IMR-90 (cell line): Measurements from ENCODE around the gene DYSF. TPM values are rescaled to one million over a fixed set of nuclear protein-coding genes. Genes with fewer than 3 reads are reported as not detected.

Experiments used
- ATAC-seq: fragments of 200-7000 bp; cut with Tn5 transposase; 2 replicates; pipeline ENCODE4 v1.9.1; 2020; ENCODE audit warnings: low read depth, mild to moderate bottlenecking, moderate library complexity
- BruUV-seq: library from RNA; stranded (reverse); fragments of 400-500 nt; replicated peaks from 2 replicates; lab custom pipeline; 2021; lab: Mats Ljungman, UMichigan
- CTCF ChIA-PET: fragments of 300-600 bp; formaldehyde crosslinking; extraction: SDS; loops from one replicate; lab custom pipeline; 2021; ENCODE audit warnings: antibody characterized with exemption; lab: Yijun Ruan, JAX
- POLR2A ChIA-PET: fragments of 300-600 bp; sonication (Branson Sonifier 250); formaldehyde crosslinking; loops from one replicate; lab custom pipeline; 2022; ENCODE audit warnings: antibody characterized with exemption; ENCODE audit not compliant: unreplicated experiment; lab: Charles Lee
- DNase-seq: peaks from one replicate; pipeline ENCODE4 v3.0.0; 2013
- H2AFZ ChIP-seq: replicated peaks from 2 replicates; pipeline ENCODE3; 2013; ENCODE audit warnings: low read length, mild to moderate bottlenecking; ENCODE audit not compliant: poor library complexity
- H2AK5ac ChIP-seq: 2 replicates; pipeline ENCODE4 v1.6.1; 2013; ENCODE audit warnings: low read depth, low read length, inconsistent platforms
- H2AK9ac ChIP-seq: replicated peaks from 2 replicates; pipeline ENCODE3; 2013; ENCODE audit warnings: mild to moderate bottlenecking, low read depth, low read length, moderate library complexity; ENCODE audit not compliant: poor library complexity
- H2BK120ac ChIP-seq: 2 replicates; pipeline ENCODE4 v1.6.1; 2013; ENCODE audit warnings: low read depth, low read length, inconsistent platforms
- H2BK15ac ChIP-seq: 3 replicates; pipeline ENCODE4 v1.6.1; 2013; ENCODE audit warnings: low read depth, low read length, inconsistent platforms
- H2BK20ac ChIP-seq: 2 replicates; pipeline ENCODE4 v1.6.1; 2013; ENCODE audit warnings: low read depth, mild to moderate bottlenecking, inconsistent platforms, low read length, moderate library complexity
- H2BK5ac ChIP-seq: 2 replicates; pipeline ENCODE4 v1.6.1; 2013; ENCODE audit warnings: mild to moderate bottlenecking, low read depth, low read length, inconsistent platforms; ENCODE audit not compliant: poor library complexity, severe bottlenecking
- H3K14ac ChIP-seq: replicated peaks from 2 replicates; pipeline ENCODE4 v1.6.1; 2013; ENCODE audit warnings: low read depth, low read length, inconsistent platforms
- H3K18ac ChIP-seq: 2 replicates; pipeline ENCODE4 v1.6.1; 2013; ENCODE audit warnings: low read depth, low read length, control low read depth
- H3K23ac ChIP-seq: 2 replicates; pipeline ENCODE4 v1.6.1; 2013; ENCODE audit warnings: low read depth, low read length, inconsistent platforms
- H3K27ac ChIP-seq: 2 replicates; pipeline ENCODE4 v1.5.1; 2013; ENCODE audit warnings: mild to moderate bottlenecking, control low read depth, low read length; ENCODE audit not compliant: insufficient read depth
- H3K27me3 ChIP-seq: 2 replicates; pipeline ENCODE4 v1.6.1; 2013; ENCODE audit warnings: low read length; ENCODE audit not compliant: control insufficient read depth, insufficient read depth
- H3K36me3 ChIP-seq: 2 replicates; pipeline ENCODE4 v1.6.1; 2013; ENCODE audit warnings: low read length, mixed read lengths; ENCODE audit not compliant: control insufficient read depth, insufficient read depth
- H3K4ac ChIP-seq: 2 replicates; pipeline ENCODE4 v1.6.1; 2013; ENCODE audit warnings: low read depth, low read length, inconsistent platforms
- H3K4me1 ChIP-seq: 2 replicates; pipeline ENCODE4 v1.6.1; 2013; ENCODE audit warnings: low read length, mixed read lengths; ENCODE audit not compliant: control insufficient read depth, insufficient read depth
- H3K4me2 ChIP-seq: 2 replicates; pipeline ENCODE4 v1.6.1; 2013; ENCODE audit warnings: low read depth, mild to moderate bottlenecking, control low read depth, low read length, moderate library complexity
- H3K4me3 ChIP-seq: 2 replicates; pipeline ENCODE4 v1.5.1; 2013; ENCODE audit warnings: low read depth, mild to moderate bottlenecking, control low read depth, low read length, moderate library complexity; ENCODE audit not compliant: insufficient read depth
- H3K56ac ChIP-seq: 2 replicates; pipeline ENCODE4 v1.6.1; 2013; ENCODE audit warnings: low read length, inconsistent platforms; ENCODE audit not compliant: insufficient read depth; ENCODE audit errors: extremely low read depth
- H3K79me1 ChIP-seq, 2 experiments: 2 replicates each; pipeline ENCODE4 v1.6.1; 2013; ENCODE audit warnings: low read length in 2 of 2, inconsistent platforms in 1 of 2, low read depth in 1 of 2
- H3K9ac ChIP-seq: 2 replicates; pipeline ENCODE4 v1.6.1; 2013; ENCODE audit warnings: low read depth, low read length, control low read depth
- H3K9me1 ChIP-seq: 2 replicates; pipeline ENCODE4 v1.6.1; 2013; ENCODE audit warnings: low read length, inconsistent platforms; ENCODE audit not compliant: insufficient read depth
- H3K9me3 ChIP-seq: 2 replicates; pipeline ENCODE4 v1.6.1; 2013; ENCODE audit warnings: low read length; ENCODE audit not compliant: control insufficient read depth, insufficient read depth
- H4K20me1 ChIP-seq: 2 replicates; pipeline ENCODE4 v1.6.1; 2013; ENCODE audit warnings: low read length, inconsistent platforms; ENCODE audit not compliant: insufficient read depth
- H4K5ac ChIP-seq: 2 replicates; pipeline ENCODE4 v1.6.1; 2013; ENCODE audit warnings: mild to moderate bottlenecking, low read depth, low read length, control low read depth
- H4K8ac ChIP-seq, 2 experiments: 2 replicates each; pipeline ENCODE4 v1.6.1; 2013; ENCODE audit warnings: low read depth in 2 of 2, low read length in 2 of 2, control low read depth in 1 of 2, inconsistent platforms in 1 of 2
- H4K91ac ChIP-seq: 2 replicates; pipeline ENCODE4 v1.6.1; 2013; ENCODE audit warnings: low read depth, low read length, inconsistent platforms; ENCODE audit not compliant: insufficient read depth
- CHD1 ChIP-seq: IDR thresholded peaks from 2 replicates; pipeline ENCODE4 v1.6.1; 2012; ENCODE audit warnings: low read depth, low read length, improper control_type of control experiment
- CTCF ChIP-seq: conservative IDR thresholded peaks from 2 replicates; pipeline ENCODE4 v1.5.1; 2012; ENCODE audit warnings: mild to moderate bottlenecking, low read depth, low read length, improper control_type of control experiment
- FOS ChIP-seq: fragments of 150-350 bp; IDR thresholded peaks from 2 replicates; pipeline ENCODE4 v1.6.1; 2016; ENCODE audit warnings: low read depth, low read length
- MAFK ChIP-seq: IDR thresholded peaks from 2 replicates; pipeline ENCODE4 v1.6.1; 2012; ENCODE audit warnings: low read depth, low read length, improper control_type of control experiment
- NFE2L2 ChIP-seq: fragments of 150-350 bp; IDR thresholded peaks from 2 replicates; pipeline ENCODE4 v1.6.1; 2016; ENCODE audit warnings: low read depth, mild to moderate bottlenecking, low read length
- RAD21 ChIP-seq: IDR thresholded peaks from 2 replicates; pipeline ENCODE4 v1.6.1; 2012; ENCODE audit warnings: low read length, improper control_type of control experiment
- RFX5 ChIP-seq: IDR thresholded peaks from 2 replicates; pipeline ENCODE4 v1.8.0; 2012; ENCODE audit warnings: low read depth, mild to moderate bottlenecking, low read length, moderate library complexity
- SMC3 ChIP-seq: fragments of 150-350 bp; IDR thresholded peaks from 2 replicates; pipeline ENCODE4 v1.6.1; 2016; ENCODE audit warnings: low read depth, mild to moderate bottlenecking, antibody characterized with exemption, low read length, moderate library complexity
- WGBS, 2 experiments: methylation state at CpG; one replicate each; pipeline versions ENCODE4 v1.1.5 to v1.1.7; 2013; ENCODE audit warnings: missing lambda C conversion rate in 2 of 2; ENCODE audit not compliant: insufficient read length in 1 of 2; ENCODE audit errors: extremely low coverage in 2 of 2; 5-methylcytosine and 5-hydroxymethylcytosine counted together
- dilution Hi-C: fragments of 300-500 bp; cut with HindIII; formaldehyde crosslinking; loops from one replicate; pipeline ENCODE4 v1.14.3; 2018; ENCODE audit warnings: low sequenced_read_pairs; ENCODE audit not compliant: unreplicated experiment
- in situ Hi-C: fragments of 300-500 bp; cut with MboI; formaldehyde crosslinking; loops from 3 replicates; pipeline ENCODE4 v1.14.3; 2019; ENCODE audit warnings: low sequenced_read_pairs, inconsistent platforms, mixed read lengths
- intact Hi-C: fragments of 100-400 bp; cut with micrococcal nuclease; formaldehyde crosslinking; loops from 2 replicates; pipeline ENCODE4 v1.10.0; 2022
- polyA plus RNA-seq, 3 experiments: library from polyadenylated mRNA; depleted of rRNA; stranded (reverse); fragments of >200 nt; gene quantifications; 2 replicates each; pipeline ENCODE4 v1.2.3, GENCODE V29; 2012; ENCODE audit warnings: low replicate concordance in 1 of 3
- total RNA-seq: library from RNA; depleted of rRNA; stranded (reverse); fragments of >200 nt; gene quantifications from 2 replicates; pipeline ENCODE4 v1.2.3, GENCODE V29; 2012
- TF ChIP-seq, protein P1 (sequence below): fragments of 150-350 bp; IDR thresholded peaks from 2 replicates; pipeline ENCODE4 v1.6.1; 2017; ENCODE audit warnings: mild to moderate bottlenecking, antibody characterized with exemption, low read length, low read depth
- TF ChIP-seq, protein P2 (sequence below): fragments of 150-350 bp; IDR thresholded peaks from 2 replicates; pipeline ENCODE4 v1.6.1; 2016; ENCODE audit warnings: low read depth, mild to moderate bottlenecking, low read length, moderate library complexity, borderline replicate concordance

DYSF gene
- total and polyA plus RNA-seq, 2 of the 4 experiments (the other 2 are of a cell fraction) = 0.09 to 0.18 TPM

- no peak overlapping the region for H4K5ac ChIP-seq
- no peak overlapping the region for H3K4ac ChIP-seq
- H3K4me1 ChIP-seq = 0 out of 2 replicates have a peak, but pooled peaks cover 2% of the 10 kb centered on the region
- H3K23ac ChIP-seq = no peak overlapping the region
- no peak overlapping the region for H4K91ac ChIP-seq
- H4K20me1 ChIP-seq = no peaks in the 10 kb centered on the region
- peaks cover 46% of the 10 kb centered on the region for H3K27me3 ChIP-seq
- H2AFZ ChIP-seq = no peak overlapping the region
- CTCF ChIA-PET = no interaction called here
- intact Hi-C loops = no loop called here
- no peak for ATAC-seq
- 73% methylated on average over 3 of the region's 14 CpGs; no CpG with 5 or more reads in 1 of the 2 experiments for WGBS, 2 experiments
- no peaks in the 10 kb centered on the region for H3K36me3 ChIP-seq
- in situ Hi-C loops = no loop called here
- BruUV-seq = no TSS peak
- no peak overlapping the region for H2BK120ac ChIP-seq
- no peak overlapping the region for H3K4me2 ChIP-seq
- H3K4me3 ChIP-seq = no peak overlapping the region
- no peak overlapping the region for H3K18ac ChIP-seq
- H3K27ac ChIP-seq = no peak overlapping the region
- TF ChIP-seq RAD21 (no peak), CTCF (no peak), NFE2L2 (no peak), SMC3 (no peak), MAFK (no peak), CHD1 (no peak), FOS (no peak), RFX5 (no peak)
- TF ChIP-seq, protein P1, sequence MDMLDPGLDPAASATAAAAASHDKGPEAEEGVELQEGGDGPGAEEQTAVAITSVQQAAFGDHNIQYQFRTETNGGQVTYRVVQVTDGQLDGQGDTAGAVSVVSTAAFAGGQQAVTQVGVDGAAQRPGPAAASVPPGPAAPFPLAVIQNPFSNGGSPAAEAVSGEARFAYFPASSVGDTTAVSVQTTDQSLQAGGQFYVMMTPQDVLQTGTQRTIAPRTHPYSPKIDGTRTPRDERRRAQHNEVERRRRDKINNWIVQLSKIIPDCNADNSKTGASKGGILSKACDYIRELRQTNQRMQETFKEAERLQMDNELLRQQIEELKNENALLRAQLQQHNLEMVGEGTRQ = no peak
- TF ChIP-seq, protein P2, sequence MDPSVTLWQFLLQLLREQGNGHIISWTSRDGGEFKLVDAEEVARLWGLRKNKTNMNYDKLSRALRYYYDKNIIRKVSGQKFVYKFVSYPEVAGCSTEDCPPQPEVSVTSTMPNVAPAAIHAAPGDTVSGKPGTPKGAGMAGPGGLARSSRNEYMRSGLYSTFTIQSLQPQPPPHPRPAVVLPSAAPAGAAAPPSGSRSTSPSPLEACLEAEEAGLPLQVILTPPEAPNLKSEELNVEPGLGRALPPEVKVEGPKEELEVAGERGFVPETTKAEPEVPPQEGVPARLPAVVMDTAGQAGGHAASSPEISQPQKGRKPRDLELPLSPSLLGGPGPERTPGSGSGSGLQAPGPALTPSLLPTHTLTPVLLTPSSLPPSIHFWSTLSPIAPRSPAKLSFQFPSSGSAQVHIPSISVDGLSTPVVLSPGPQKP = no peak
- H3K56ac ChIP-seq = no peak overlapping the region
- H2BK5ac ChIP-seq = no peak overlapping the region
- POLR2A ChIA-PET = no interaction called here
- H3K9me3 ChIP-seq = no peaks in the 10 kb centered on the region; the same call in 1 of the 2 replicates
- H3K79me1 ChIP-seq = no peaks in the 10 kb centered on the region
- dilution Hi-C loops = no loop called here
- no peaks in the 10 kb centered on the region for H3K9me1 ChIP-seq
- H3K14ac ChIP-seq = no peak overlapping the region
- no peak overlapping the region for H2BK20ac ChIP-seq
- no peak overlapping the region for H3K9ac ChIP-seq
- no peak overlapping the region for H2AK5ac ChIP-seq
- no peak for DNase-seq
- no peak overlapping the region for H2BK15ac ChIP-seq
- no peak overlapping the region for H4K8ac ChIP-seq
- no peak overlapping the region for H2AK9ac ChIP-seq
These were observed 244.0 kb downstream of the DYSF start for GRCh38 chr2:71697106-71698004.
